ENCODE measurements around the gene WDFY3. TPM values are rescaled to one million over a fixed set of nuclear protein-coding genes. Genes with fewer than 3 reads are reported as not detected.

Gene WDFY3
- total RNA-seq, 4 donors from 2014 or later = 79.2 to 244 (median 119) TPM

- Histone ChIP-seq H3K9me3 (no peaks in the 10 kb centered on the region), H3K36me3 (peaks cover 92% of the 10 kb centered on the region), H3K27ac (no peak overlapping the region), H3K27me3 (no peaks in the 10 kb centered on the region), H3K4me1 (no peaks in the 10 kb centered on the region), H3K4me3 (no peak overlapping the region)
- TF ChIP-seq POLR2A (IDR thresholded peaks at IDR 0.05) = no peak
- DNase-seq (ENCODE audit: low spot score in 2 of 2) = no peak
- 90% methylated on average over 1 of the region's 1 CpG for WGBS
These were observed 180.0 kb downstream of the WDFY3 start for GRCh38 chr4:84786478-84786877.

GRCh38 chr4:84782517-84782916, 184.0 kb downstream of the WDFY3 start:
- TF ChIP-seq EP300 (IDR thresholded peaks at IDR 0.05) = no peak
- TF ChIP-seq POLR2A (IDR thresholded peaks at IDR 0.05) = no peak
- TF ChIP-seq POLR2AphosphoS5 (IDR thresholded peaks at IDR 0.05) = no peak
- no peak for TF ChIP-seq CTCF (IDR thresholded peaks at IDR 0.05)

GRCh38 chr4:84780719-84781118, 185.8 kb downstream of the WDFY3 start:
- no peak overlapping the region for H3K27ac ChIP-seq
- 92% methylated on average over 3 of the region's 3 CpGs for WGBS

More at GRCh38 chr4:84782517-84782916, 184.0 kb downstream of the WDFY3 start:
- Histone ChIP-seq H3K27ac (no peak overlapping the region), H3K4me3 (no peak overlapping the region), H3K36me3 (peaks cover 97% of the 10 kb centered on the region), H3K27me3 (no peaks in the 10 kb centered on the region), H3K4me1 (no peaks in the 10 kb centered on the region), H3K9me3 (no peaks in the 10 kb centered on the region)
- DNase-seq (ENCODE audit: low spot score in 2 of 2) = no peak
- 99% methylated on average over 4 of the region's 4 CpGs for WGBS

GRCh38 chr4:84778041-84778440, 188.4 kb downstream of the WDFY3 start:
- Histone ChIP-seq H3K9me3 (no peaks in the 10 kb centered on the region), H3K36me3 (peaks cover 84% of the 10 kb centered on the region), H3K27me3 (no peaks in the 10 kb centered on the region), H3K4me1 (no peaks in the 10 kb centered on the region), H3K4me3 (no peak overlapping the region), H3K27ac (no peak overlapping the region)
- TF ChIP-seq POLR2A (IDR thresholded peaks at IDR 0.05) = no peak
- no peak for TF ChIP-seq EP300 (IDR thresholded peaks at IDR 0.05)
- TF ChIP-seq CTCF (IDR thresholded peaks at IDR 0.05) = no peak
- no peak for TF ChIP-seq POLR2AphosphoS5 (IDR thresholded peaks at IDR 0.05)
- no peak for DNase-seq (ENCODE audit: low spot score in 2 of 2)

More at GRCh38 chr4:84780719-84781118, 185.8 kb downstream of the WDFY3 start:
- no peak overlapping the region for H3K4me3 ChIP-seq
- no peaks in the 10 kb centered on the region for H3K4me1 ChIP-seq
- DNase-seq (ENCODE audit: low spot score in 2 of 2) = no peak
- peaks cover 88% of the 10 kb centered on the region for H3K36me3 ChIP-seq
- H3K9me3 ChIP-seq = no peaks in the 10 kb centered on the region
- H3K27me3 ChIP-seq = no peaks in the 10 kb centered on the region
- TF ChIP-seq POLR2A (IDR thresholded peaks at IDR 0.05) (no peak), POLR2AphosphoS5 (IDR thresholded peaks at IDR 0.05) (no peak), EP300 (IDR thresholded peaks at IDR 0.05) (no peak), CTCF (IDR thresholded peaks at IDR 0.05) (no peak)

GRCh38 chr4:84767168-84767567, 199.3 kb downstream of the WDFY3 start:
- Histone ChIP-seq H3K4me1 (no peaks in the 10 kb centered on the region), H3K27ac (no peak overlapping the region), H3K27me3 (no peaks in the 10 kb centered on the region), H3K9me3 (no peaks in the 10 kb centered on the region), H3K36me3 (peaks cover 30% of the 10 kb centered on the region), H3K4me3 (no peak overlapping the region)
- WGBS = 89% methylated on average over 3 of the region's 3 CpGs
- DNase-seq (ENCODE audit: low spot score in 2 of 2) = no peak
- TF ChIP-seq POLR2AphosphoS5 (IDR thresholded peaks at IDR 0.05) (no peak), POLR2A (IDR thresholded peaks at IDR 0.05) (no peak), EP300 (IDR thresholded peaks at IDR 0.05) (no peak), CTCF (IDR thresholded peaks at IDR 0.05) (no peak)

Data from suprapubic skin (tissue), 4 donors.